Cardiac muscle cell (in vitro differentiated cells and primary cell): ENCODE results near the gene PPFIBP2. TPM values are rescaled to one million over a fixed set of nuclear protein-coding genes. Genes with fewer than 3 reads are reported as not detected.
"Not testable (repeated sequence)": the region's sequence is repeated elsewhere in the genome, so short reads cannot be mapped to it uniquely, and the experiment has no call there.

Experiments used
- DNase-seq, 2 donors: peaks; one replicate each; pipeline versions ENCODE4 v3.0.0 to v3.0.0-alpha.2; 2010 to 2017; ENCODE audit warnings: low read depth in 1 of 2, low spot score in 1 of 2
- H3K27ac ChIP-seq: fragments of 200-600 bp; sonication (generic); 2 replicates; pipeline ENCODE4 v1.5.1; 2016
- H3K27me3 ChIP-seq: fragments of 200-600 bp; sonication (generic); 2 replicates; pipeline ENCODE4 v1.6.0; 2016; ENCODE audit warnings: control low read depth
- H3K36me3 ChIP-seq: fragments of 200-600 bp; sonication (generic); 2 replicates; pipeline ENCODE4 v1.5.1; 2016; ENCODE audit warnings: control low read depth
- H3K4me1 ChIP-seq: fragments of 200-600 bp; sonication (generic); 2 replicates; pipeline ENCODE4 v1.8.1; 2017; ENCODE audit warnings: low read depth, mild to moderate bottlenecking, mixed run types
- H3K4me3 ChIP-seq: fragments of 200-600 bp; sonication (generic); 2 replicates; pipeline ENCODE4 v1.5.1; 2016; ENCODE audit warnings: mild to moderate bottlenecking
- H3K9me3 ChIP-seq: fragments of 200-600 bp; sonication (generic); 2 replicates; pipeline ENCODE4 v1.5.1; 2017; ENCODE audit warnings: low read depth, mild to moderate bottlenecking, control low read depth
- CTCF ChIP-seq: IDR thresholded peaks from 2 replicates; pipeline ENCODE4 v1.5.1; 2012; ENCODE audit warnings: low read depth, mild to moderate bottlenecking, low read length
- polyA plus RNA-seq: library from polyadenylated mRNA; unstranded; fragments of >200 nt; fragmentation: Nextera tagmentation; extraction: Ambion mirVana; gene quantifications from 2 replicates; pipeline ENCODE4 v1.2.1, GENCODE V29; 2016
- total RNA-seq: library from RNA; depleted of rRNA; stranded (reverse); fragments of >200 nt; gene quantifications from 2 replicates; pipeline ENCODE4 v1.2.3, GENCODE V29; 2016

PPFIBP2 gene
- total and polyA plus RNA-seq, 2 experiments from 2014 or later: 8.0 to 13.2 TPM

GRCh38 chr11:7657306-7658025 is 143.7 kb downstream of the PPFIBP2 start:
- Histone ChIP-seq H3K36me3 (no peaks in the 10 kb centered on the region), H3K4me3 (no peak overlapping the region), H3K9me3 (no peaks in the 10 kb centered on the region), H3K4me1 (peaks cover 14% of the 10 kb centered on the region), H3K27me3 (no peaks in the 10 kb centered on the region), H3K27ac (no peak overlapping the region)
- peak; percentile 67 for TF ChIP-seq CTCF
- DNase-seq: peak; percentile 77 to 84

- not testable (repeated sequence) for H3K9me3 ChIP-seq, H3K36me3 ChIP-seq, H3K4me1 ChIP-seq, DNase-seq, H3K27ac ChIP-seq, H3K4me3 ChIP-seq, H3K27me3 ChIP-seq
Measured at GRCh38 chr11:7663531-7663930, 149.7 kb downstream of the PPFIBP2 start.

GRCh38 chr11:7664867-7665266 is 151.1 kb downstream of the PPFIBP2 start:
- no peak overlapping the region for H3K27ac ChIP-seq
- no peak overlapping the region for H3K4me3 ChIP-seq
- H3K36me3 ChIP-seq: no peaks in the 10 kb centered on the region
- H3K27me3 ChIP-seq: no peaks in the 10 kb centered on the region
- no peaks in the 10 kb centered on the region for H3K9me3 ChIP-seq
- no peak for TF ChIP-seq CTCF
- DNase-seq: no peak
- no peaks in the 10 kb centered on the region for H3K4me1 ChIP-seq

- Histone ChIP-seq H3K4me3 (no peak overlapping the region), H3K9me3 (no peaks in the 10 kb centered on the region), H3K4me1 (no peaks in the 10 kb centered on the region), H3K36me3 (no peaks in the 10 kb centered on the region), H3K27me3 (no peaks in the 10 kb centered on the region), H3K27ac (no peak overlapping the region)
- peak; percentile 79 for TF ChIP-seq CTCF
- peak; percentile 67 to 70 for DNase-seq
Measured at GRCh38 chr11:7665473-7666291, 151.9 kb downstream of the PPFIBP2 start.

GRCh38 chr11:7666292-7666866 is 152.6 kb downstream of the PPFIBP2 start:
- no peak for DNase-seq
- no peak for TF ChIP-seq CTCF

GRCh38 chr11:7667460-7667859 is 153.7 kb downstream of the PPFIBP2 start:
- DNase-seq: no peak
- no peaks in the 10 kb centered on the region for H3K27me3 ChIP-seq
- H3K9me3 ChIP-seq: no peaks in the 10 kb centered on the region
- no peak overlapping the region for H3K4me3 ChIP-seq
- no peak overlapping the region for H3K27ac ChIP-seq
- no peaks in the 10 kb centered on the region for H3K4me1 ChIP-seq
- no peak for TF ChIP-seq CTCF
- no peaks in the 10 kb centered on the region for H3K36me3 ChIP-seq

More at GRCh38 chr11:7666292-7666866, 152.6 kb downstream of the PPFIBP2 start:
- Histone ChIP-seq H3K4me3 (no peak overlapping the region), H3K27ac (no peak overlapping the region), H3K9me3 (no peaks in the 10 kb centered on the region), H3K36me3 (no peaks in the 10 kb centered on the region), H3K27me3 (no peaks in the 10 kb centered on the region), H3K4me1 (no peaks in the 10 kb centered on the region)
